Kidney glomerular epithelial cell (primary cell): ENCODE data around the gene KIAA2012.
A peak's percentile ranks its signal among the peaks of the same experiment; 100 is the strongest.
"Not testable (repeated sequence)": the region's sequence is repeated elsewhere in the genome, so short reads cannot be mapped to it uniquely, and the experiment has no call there.

ENCODE experiments used
- DNase-seq: peaks from one replicate; lab custom pipeline; 2025; lab: John Stamatoyannopoulos, UW

The KIAA2012 gene

DNA sequence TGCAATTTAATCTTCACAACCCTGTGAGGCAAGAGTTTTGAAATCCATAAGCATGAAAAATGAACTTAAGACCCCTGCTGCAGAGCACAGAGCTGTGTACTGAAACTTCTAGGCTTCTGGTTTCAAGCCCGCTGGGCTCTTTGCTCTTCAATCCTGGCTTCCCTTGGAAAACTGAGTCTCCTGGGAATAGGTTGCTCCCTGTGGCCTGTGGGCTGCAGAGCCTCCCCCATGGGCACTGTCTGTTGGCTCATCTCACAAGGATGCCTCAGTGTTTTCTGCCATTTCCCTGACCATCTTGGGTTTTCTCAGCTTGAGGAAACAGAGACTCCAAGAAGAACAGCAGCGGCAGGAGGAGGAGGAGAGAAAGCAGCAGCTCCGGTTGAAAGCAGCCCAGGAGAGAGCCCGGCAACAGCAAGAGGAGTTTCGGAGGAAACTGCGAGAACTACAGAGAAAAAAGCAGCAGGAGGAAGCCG lies 120.9 kb downstream of the KIAA2012 start:
- no peak for DNase-seq

DNA sequence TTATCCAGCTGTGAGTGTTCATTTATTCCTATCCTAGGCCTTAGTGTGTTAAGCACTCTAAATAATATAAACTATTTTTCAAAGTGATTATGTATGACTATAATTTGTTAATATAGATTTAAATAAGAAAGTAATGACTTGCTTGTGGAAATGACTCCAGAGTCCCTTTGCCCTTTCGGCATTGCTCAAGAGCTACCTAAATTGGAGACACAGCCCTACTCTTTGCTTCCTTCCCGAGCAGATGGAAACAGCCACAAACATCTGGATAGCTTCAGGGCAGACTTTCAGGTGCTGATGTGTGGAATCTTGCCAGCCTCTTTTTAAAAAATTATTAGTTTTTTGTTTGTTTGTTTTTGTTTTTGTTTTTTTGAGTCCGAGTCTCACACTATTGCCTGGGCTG lies 121.4 kb downstream of the KIAA2012 start:
- no peak for DNase-seq

- no peak for DNase-seq
Observed at GRCh38 chr2:202196727-202197126, 123.7 kb downstream of the KIAA2012 start.

- DNase-seq, result no peak
Observed at GRCh38 chr2:202201220-202202160, 128.4 kb downstream of the KIAA2012 start.

GRCh38 chr2:202203348-202203747 lies 130.3 kb downstream of the KIAA2012 start:
- DNase-seq, result no peak

GRCh38 chr2:202204855-202205254 lies 131.8 kb downstream of the KIAA2012 start:
- no peak for DNase-seq

DNA sequence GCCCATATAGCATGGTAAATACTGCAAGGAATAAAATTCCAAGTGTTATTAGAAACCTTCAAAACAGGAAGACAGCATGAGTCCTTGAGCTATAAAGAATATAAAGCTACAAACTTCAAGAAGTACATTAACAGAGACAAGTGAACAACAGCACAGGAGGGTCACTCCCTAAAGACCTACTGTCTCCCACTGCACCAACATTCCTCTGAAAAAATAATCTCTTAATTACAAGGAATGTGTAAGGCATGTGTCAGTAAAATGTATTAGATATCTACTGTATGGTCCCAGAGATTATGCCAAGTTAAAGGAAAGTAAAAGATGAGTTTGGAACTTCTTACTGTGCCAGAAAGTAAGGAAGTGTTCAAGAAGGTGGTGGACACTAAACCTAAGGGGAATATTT lies 135.5 kb downstream of the KIAA2012 start:
- DNase-seq, result no peak

DNA sequence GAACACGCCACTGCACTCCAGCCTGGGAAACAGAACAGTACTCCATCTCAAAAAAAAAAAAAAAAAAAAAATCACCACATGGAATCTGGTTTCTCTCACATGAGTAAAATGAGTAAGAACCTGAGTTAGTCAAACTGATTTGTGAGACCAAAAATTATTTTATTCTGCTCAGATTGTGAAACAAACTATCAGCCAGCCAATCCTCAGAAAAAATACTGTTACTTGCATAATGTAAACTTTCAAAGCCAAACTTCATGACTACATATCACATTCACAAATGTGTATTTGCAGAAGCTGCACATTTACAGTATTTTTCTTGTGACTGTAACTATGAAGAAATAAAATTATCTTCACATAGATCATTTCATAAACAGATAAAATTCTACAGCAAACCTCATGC lies 142.1 kb downstream of the KIAA2012 start:
- DNase-seq, result no peak

DNA sequence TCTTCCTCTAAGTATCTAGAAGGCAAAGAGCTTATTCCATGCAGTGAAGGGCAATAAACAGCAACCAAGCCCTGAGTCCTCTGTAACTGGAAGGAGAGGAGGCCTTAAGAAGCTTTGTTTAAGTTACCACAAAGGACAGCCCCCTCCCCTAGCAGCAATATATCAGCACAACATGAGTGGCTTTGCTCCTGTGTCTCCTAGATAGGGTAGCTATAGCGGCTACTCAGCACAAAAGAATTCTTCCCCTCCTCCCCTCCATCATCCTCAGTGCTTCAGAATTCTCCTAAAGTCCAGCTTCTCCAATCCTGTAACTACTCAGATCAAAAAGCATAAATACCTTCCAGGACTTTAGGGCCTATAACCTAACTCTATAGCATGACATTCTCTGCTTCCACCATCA lies 148.8 kb downstream of the KIAA2012 start:
- DNase-seq, result peak; percentile 12

DNA sequence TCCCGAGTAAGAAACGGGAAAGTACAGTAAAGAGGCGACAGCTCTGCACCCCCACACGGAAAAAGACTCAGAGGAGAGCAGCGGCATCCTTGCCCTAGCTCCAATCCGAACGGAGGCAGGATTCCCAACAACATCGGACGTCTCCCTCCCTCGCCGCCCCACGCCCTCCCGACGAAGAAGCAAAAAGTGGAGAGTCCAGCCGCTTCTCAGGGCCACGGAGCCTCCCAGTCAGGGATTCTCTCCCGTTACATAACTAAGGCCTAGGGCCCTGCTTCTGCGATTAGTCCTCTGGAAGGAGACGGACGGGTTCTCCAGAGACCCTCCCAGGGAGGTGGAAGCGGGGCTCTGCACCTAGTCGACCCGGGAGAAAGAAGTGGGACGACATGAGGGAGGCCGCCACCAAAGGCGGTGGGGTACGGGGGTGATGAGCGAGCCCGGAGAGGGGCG lies 164.8 kb downstream of the KIAA2012 start:
- DNase-seq, result peak; percentile 15

DNA sequence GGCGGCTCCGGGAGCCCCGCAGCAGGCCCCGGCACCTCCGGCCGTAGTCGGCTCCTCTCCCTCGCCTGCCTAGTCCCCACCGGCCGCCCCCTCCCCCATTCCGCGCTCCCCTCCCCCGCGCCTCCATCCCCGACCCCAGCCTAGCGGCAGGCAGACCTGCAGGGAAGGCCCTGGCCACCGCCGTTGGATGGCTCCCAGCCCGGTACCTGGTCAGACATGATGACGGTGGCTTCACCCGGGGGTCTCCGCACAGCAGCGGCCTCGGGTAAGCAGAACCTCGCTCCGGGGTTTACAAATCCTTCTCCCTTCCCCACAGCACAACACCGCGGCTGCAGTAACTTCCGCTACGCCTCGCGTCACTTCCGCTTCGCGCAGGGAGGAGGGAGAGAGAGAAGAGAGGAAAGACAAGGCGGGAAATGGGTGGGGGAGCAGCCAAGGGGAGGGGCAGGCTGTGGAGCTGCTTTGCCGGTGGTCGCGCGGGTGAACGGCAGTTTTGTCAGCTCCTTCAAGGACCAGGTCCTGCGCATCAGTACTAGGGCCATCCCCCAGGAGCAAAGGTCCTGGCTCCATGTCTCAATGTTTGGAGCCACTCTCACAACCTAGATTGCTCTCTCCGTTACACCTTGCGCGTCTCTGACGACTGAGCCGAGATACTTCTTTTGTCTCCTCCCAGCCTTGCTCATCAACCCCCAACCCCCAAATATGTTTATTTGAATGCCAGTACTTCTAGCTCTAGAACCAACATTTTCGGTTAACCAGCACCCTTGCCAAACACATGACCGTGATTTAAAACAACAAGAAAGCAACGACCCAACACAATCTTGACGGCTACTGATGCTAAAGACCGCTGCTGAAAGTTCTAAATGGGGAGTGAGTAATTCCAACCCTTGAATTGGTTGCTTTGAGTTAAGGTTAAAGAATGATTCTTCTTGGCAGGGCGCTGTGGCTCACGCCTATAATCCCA lies 165.5 kb downstream of the KIAA2012 start, which contains the start of gene SUMO1:
Gene SUMO1, minus strand, starts transcription at position 364 of the 964 bp plus-strand sequence. Its CDS starts 146 bp downstream, at position 218.
- DNase-seq, result peak; percentile 80

- DNase-seq, result not testable (repeated sequence)
Observed at GRCh38 chr2:202247710-202248109, 174.7 kb downstream of the KIAA2012 start.

DNA sequence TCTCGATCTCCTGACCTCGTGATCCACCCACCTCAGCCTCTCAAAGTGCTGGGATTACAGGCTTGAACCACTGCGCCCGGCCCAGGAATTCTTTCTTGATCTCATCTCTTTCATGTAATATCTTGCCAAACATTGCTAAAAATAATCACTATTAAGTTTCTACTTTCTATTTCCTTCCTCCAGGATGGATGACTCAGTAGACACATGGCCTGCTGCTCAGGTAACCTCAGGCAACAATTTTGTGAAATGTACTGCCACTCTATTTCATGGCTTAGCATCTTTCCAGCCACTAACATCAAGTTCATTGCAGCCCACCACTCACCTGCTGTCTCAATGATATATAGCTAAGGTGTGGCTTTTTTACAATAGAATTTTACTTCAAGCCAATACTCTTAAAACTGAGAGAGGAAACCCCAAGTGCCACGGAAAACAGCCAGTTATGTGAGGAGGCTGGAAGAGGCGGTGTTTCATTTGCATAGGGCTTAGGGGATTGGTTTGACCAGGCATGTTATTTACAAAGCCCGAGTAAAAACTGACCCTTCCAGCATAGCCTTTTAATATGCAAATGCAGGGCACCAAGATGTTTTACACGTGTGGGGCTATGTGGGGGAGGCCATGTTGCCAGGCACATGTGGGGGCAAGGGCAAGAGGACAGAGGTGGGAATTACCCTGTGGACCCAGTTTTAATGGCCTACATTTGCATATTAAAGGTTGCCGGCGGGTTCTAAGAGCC lies 176.6 kb downstream of the KIAA2012 start:
- DNase-seq, result no peak

DNA sequence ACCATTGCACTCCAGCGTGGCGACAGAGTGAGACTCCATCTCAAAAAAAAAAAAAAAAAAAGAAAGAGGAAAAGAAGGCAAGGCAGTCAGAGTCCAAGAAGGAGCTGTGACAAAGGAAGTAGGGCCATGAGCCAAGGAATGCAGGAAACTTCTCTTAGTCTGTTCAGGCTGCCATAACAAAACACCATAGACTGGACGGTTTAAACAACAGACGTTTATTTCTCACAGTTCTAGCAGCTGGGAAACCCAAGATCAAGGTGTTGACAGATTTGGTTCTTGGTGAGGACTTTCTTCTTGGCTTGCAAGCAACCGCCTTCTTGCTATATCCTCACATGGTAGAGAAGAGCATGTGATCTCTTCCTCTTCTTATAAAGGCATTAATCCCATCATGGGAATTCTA lies 178.4 kb downstream of the KIAA2012 start:
- no peak for DNase-seq
